K562 (cell line): ENCODE results near the gene DUS1L. TPM values are rescaled to one million over a fixed set of nuclear protein-coding genes. Genes with fewer than 3 reads are reported as not detected.

ENCODE experiments used
- ATAC-seq: fragments of 200-7000 bp; cut with Tn5 transposase; 3 replicates; pipeline ENCODE4 v1.9.1; 2020; ENCODE audit warnings: moderate library complexity
- BruUV-seq: library from RNA; stranded (reverse); fragments of 400-500 nt; replicated peaks from 2 replicates; lab custom pipeline; 2021; lab: Mats Ljungman, UMichigan
- CTCF ChIA-PET: fragments of 300-600 bp; formaldehyde crosslinking; extraction: SDS; loops from one replicate; lab custom pipeline; 2021; ENCODE audit warnings: low intra/inter-chr PET ratio; lab: Yijun Ruan, JAX
- POLR2A ChIA-PET: fragments of 300-600, 350-650 bp; sonication (Branson Sonifier 250); formaldehyde crosslinking; extraction: SDS; loops from one replicate; lab custom pipeline; 2021; ENCODE audit warnings: antibody characterized with exemption, inconsistent platforms; lab: Yijun Ruan, JAX
- DNase-seq, 4 experiments: peaks; one replicate each; pipeline versions ENCODE4 v3.0.0 to v3.0.0-alpha.2; 2011 to 2018; ENCODE audit warnings: low spot score in 3 of 4, mixed read lengths in 3 of 4; ENCODE audit errors: extremely low read depth in 1 of 4
- FAIRE-seq: peaks from 2 replicates; lab custom pipeline; 2011; peaks lifted over from hg19 to GRCh38; lab: Jason Lieb, UNC
- H2AFZ ChIP-seq: 2 replicates; pipeline ENCODE4 v1.6.0; 2011; ENCODE audit warnings: low read depth, low read length, control low read depth, inconsistent platforms
- H3K27ac ChIP-seq: fragments of 200-600 bp; 3 replicates; pipeline ENCODE4 v1.8.0; 2011; ENCODE audit warnings: low read depth, mild to moderate bottlenecking, control low read depth, inconsistent platforms, low read length, moderate library complexity, mixed read lengths; ENCODE audit errors: extremely low read depth
- H3K27me3 ChIP-seq, 2 experiments: fragments of 300-600 bp in 1 of 2; 2 replicates in 1 of 2; 3 replicates in 1 of 2; pipeline versions ENCODE4 v1.6.0 to v1.8.0; 2011; ENCODE audit warnings: inconsistent platforms in 2 of 2, low read length in 2 of 2, mild to moderate bottlenecking in 1 of 2, mixed read lengths in 1 of 2, moderate library complexity in 1 of 2; ENCODE audit not compliant: control insufficient read depth in 2 of 2, insufficient read depth in 2 of 2
- H3K36me3 ChIP-seq: fragments of 300-600 bp; 3 replicates; pipeline ENCODE4 v1.8.0; 2011; ENCODE audit warnings: mild to moderate bottlenecking, low read length, inconsistent platforms; ENCODE audit not compliant: control insufficient read depth, insufficient read depth
- H3K4me1 ChIP-seq, 2 experiments: fragments of 200-600 bp in 1 of 2; replicated peaks in 1 of 2; 2 replicates in 1 of 2; 3 replicates in 1 of 2; pipeline versions ENCODE4 v1.5.1 to v1.8.0; 2011; ENCODE audit warnings: inconsistent platforms in 2 of 2, low read length in 2 of 2, mild to moderate bottlenecking in 1 of 2, mixed read lengths in 1 of 2, moderate library complexity in 1 of 2; ENCODE audit not compliant: control insufficient read depth in 2 of 2, insufficient read depth in 2 of 2
- H3K4me2 ChIP-seq: 2 replicates; pipeline ENCODE4 v1.6.1; 2011; ENCODE audit warnings: low read length, control low read depth, inconsistent platforms, mixed read lengths; ENCODE audit not compliant: insufficient read depth
- H3K4me3 ChIP-seq: fragments of 200-600 bp; sonication (generic), shearing (Covaris generic); 2 replicates; pipeline ENCODE4 v1.5.1; 2016; ENCODE audit warnings: control low read depth, inconsistent platforms
- H3K79me2 ChIP-seq: fragments of 200-600 bp; 3 replicates; pipeline ENCODE4 v1.8.0; 2011; ENCODE audit warnings: low read length, inconsistent platforms; ENCODE audit not compliant: control insufficient read depth, insufficient read depth
- H3K9ac ChIP-seq, 2 experiments: 2 replicates each; pipeline versions ENCODE4 v1.6.0 to v1.6.1; 2011; ENCODE audit warnings: low read depth in 2 of 2, low read length in 2 of 2, control low read depth in 1 of 2, inconsistent platforms in 1 of 2, mild to moderate bottlenecking in 1 of 2, mixed read lengths in 1 of 2; ENCODE audit not compliant: insufficient read depth in 1 of 2
- H3K9me1 ChIP-seq: one replicate; pipeline ENCODE4 v1.6.0; 2011; ENCODE audit warnings: inconsistent platforms, mild to moderate bottlenecking, low read length, moderate library complexity; ENCODE audit not compliant: control insufficient read depth, insufficient read depth
- H3K9me3 ChIP-seq: replicated peaks from 2 replicates; pipeline ENCODE4 v1.5.1; 2011; ENCODE audit warnings: low read depth, low read length, inconsistent platforms; ENCODE audit not compliant: control insufficient read depth, insufficient read depth
- H4K20me1 ChIP-seq: replicated peaks from 2 replicates; pipeline ENCODE4 v1.6.1; 2011; ENCODE audit warnings: low read length, inconsistent platforms, mixed read lengths; ENCODE audit not compliant: control insufficient read depth, insufficient read depth
- NELFE ChIP-seq: IDR thresholded peaks from 2 replicates; pipeline ENCODE4 v1.6.1; 2011; ENCODE audit warnings: mild to moderate bottlenecking; ENCODE audit not compliant: insufficient read depth, insufficient read length
- POLR2G ChIP-seq: fragments of 200-400 bp; formaldehyde crosslinking; IDR thresholded peaks from 2 replicates; pipeline ENCODE4 v1.6.1; 2017; ENCODE audit warnings: low read depth, mild to moderate bottlenecking, antibody characterized with exemption, low read length, moderate library complexity
- WGBS: fragments of 100-300 bp; shearing (Covaris generic); methylation state at CpG from one replicate; pipeline ENCODE4 v1.1.6; 2016; ENCODE audit warnings: low coverage, mixed read lengths; ENCODE audit not compliant: insufficient coverage; ENCODE audit errors: missing lambda C conversion rate; 5-methylcytosine and 5-hydroxymethylcytosine counted together
- in situ Hi-C: fragments of 300-500 bp; cut with MboI; formaldehyde crosslinking; loops from 4 replicates; pipeline ENCODE4 v1.15.0; 2018; ENCODE audit warnings: inconsistent platforms, mixed read lengths
- intact Hi-C: fragments of 100-400 bp; cut with micrococcal nuclease; formaldehyde crosslinking; loops from 2 replicates; pipeline ENCODE4 v1.14.2; 2022
- polyA plus RNA-seq, 8 experiments: library from polyadenylated mRNA; depleted of rRNA in 4 of 8; stranded (reverse) in 5 of 8; unstranded in 3 of 8; fragments of >200 nt; fragmentation: Nextera tagmentation in 2 of 8; fragmentation: Illumina TruSeq in 1 of 8; extraction: Ambion mirVana in 2 of 8; extraction: Trizol in 1 of 8; gene quantifications; 2 replicates each; pipeline versions ENCODE4 v1.2.1 to v1.2.3, GENCODE V29; 2011 to 2014; ENCODE audit warnings: inconsistent platforms in 1 of 8, missing spikeins in 1 of 8
- total RNA-seq, 7 experiments: library from RNA; depleted of rRNA in 6 of 7; stranded (reverse); fragments of >200 nt in 6 of 7; fragmentation: Illumina TruSeq in 2 of 7; extraction: Trizol in 2 of 7; gene quantifications; 2 replicates each; pipeline versions ENCODE4 v1.2.1 to v1.2.3, GENCODE V29; 2011 to 2021; ENCODE audit warnings: low replicate concordance in 1 of 7
- TF ChIP-seq, protein P1 (sequence below): sonication (generic); formaldehyde crosslinking; IDR thresholded peaks from 2 replicates; pipeline ENCODE4 v1.9.0; 2022; ENCODE audit warnings: mild to moderate bottlenecking, missing genetic modification reagents
- TF ChIP-seq, protein P2 (sequence below): fragments of 200-800 bp; sonication (Bioruptor generic); IDR thresholded peaks from 2 replicates; pipeline ENCODE4 v1.6.1; 2017; ENCODE audit warnings: missing genetic modification characterization, missing compliant biosample characterization
- TF ChIP-seq, protein P3 (sequence below): fragments of 250-450 bp; sonication (Bioruptor Pico); IDR thresholded peaks from 2 replicates; pipeline ENCODE4 v1.9.0; 2021; ENCODE audit warnings: mild to moderate bottlenecking
- TF ChIP-seq, protein P4 (sequence below): fragments of 450-650 bp; IDR thresholded peaks from 2 replicates; pipeline ENCODE4 v1.6.1; 2016
- TF ChIP-seq, protein P5 (sequence below): fragments of 450-650 bp; IDR thresholded peaks from 2 replicates; pipeline ENCODE4 v1.6.1; 2014; ENCODE audit warnings: low read depth, mild to moderate bottlenecking, moderate library complexity, borderline replicate concordance
- TF ChIP-seq, protein P6 (sequence below): fragments of 450-650 bp; IDR thresholded peaks from 2 replicates; pipeline ENCODE4 v1.7.1; 2018; ENCODE audit warnings: mild to moderate bottlenecking, low read depth; ENCODE audit not compliant: partially characterized antibody

Gene DUS1L
- total and polyA plus RNA-seq, 9 of the 15 experiments (the other 6 are each of a cell fraction or from before 2014, with no cell fraction given) = 7.8 to 210 (median 83.9) TPM

DNA sequence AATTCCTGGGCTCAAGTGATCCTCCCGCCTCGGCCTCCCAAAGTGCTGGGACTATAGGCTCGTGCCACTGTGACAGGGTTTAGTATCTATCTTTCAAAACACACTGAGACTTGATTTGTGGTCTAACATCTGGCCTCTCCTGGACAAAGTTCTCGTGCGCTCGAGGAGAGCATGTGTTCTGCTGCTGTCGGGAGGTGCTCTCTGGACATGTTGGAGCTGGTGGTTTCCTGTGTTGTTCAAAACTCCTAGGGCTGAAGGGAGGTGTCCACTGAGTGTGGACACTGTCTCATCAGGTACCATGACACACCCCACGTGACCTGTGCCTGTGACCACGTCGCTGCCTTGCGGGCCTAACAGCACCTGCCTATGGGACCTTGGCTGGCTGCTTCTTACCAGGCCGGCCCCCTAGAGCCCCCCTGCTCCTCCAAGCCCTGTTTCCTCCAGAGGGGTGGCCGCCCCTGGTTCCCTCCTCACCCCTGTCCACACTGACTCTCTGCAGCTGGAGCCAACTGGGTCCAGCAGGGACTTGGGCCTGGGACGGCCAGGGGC, 19.6 kb downstream of the DUS1L start:
- WGBS = 61% methylated on average over 14 of the region's 14 CpGs
- FAIRE-seq (peak; percentile 29), DNase-seq (no peak), ATAC-seq (no peak; the same call in 2 of the 3 replicates)
- intact Hi-C loops = no loop called here
- Histone ChIP-seq H3K36me3 (peaks cover 36% of the 10 kb centered on the region; the same call in 2 of the 3 replicates), H3K4me1 (peaks cover 5 to 62% of the 10 kb centered on the region in 2 experiments; a peak in 3 of 5 replicates), H3K27ac (no peak overlapping the region), H3K9me1 (peaks cover 2% of the 10 kb centered on the region), H3K27me3 (no peaks in the 10 kb centered on the region), H3K9ac (peak overlapping the region in 1 of 2 experiments; percentile 61; a peak in 1 of 4 replicates), H4K20me1 (no peaks in the 10 kb centered on the region), H3K9me3 (no peaks in the 10 kb centered on the region), H3K79me2 (peaks cover 8% of the 10 kb centered on the region; the same call in 2 of the 3 replicates), H3K4me3 (no peak overlapping the region), H2AFZ (no peak overlapping the region), H3K4me2 (no peak overlapping the region)
- in situ Hi-C loops = no loop called here
- CTCF ChIA-PET = no interaction called here
- BruUV-seq = no TSS peak
- POLR2A ChIA-PET = no interaction called here
- TF ChIP-seq, protein P1, sequence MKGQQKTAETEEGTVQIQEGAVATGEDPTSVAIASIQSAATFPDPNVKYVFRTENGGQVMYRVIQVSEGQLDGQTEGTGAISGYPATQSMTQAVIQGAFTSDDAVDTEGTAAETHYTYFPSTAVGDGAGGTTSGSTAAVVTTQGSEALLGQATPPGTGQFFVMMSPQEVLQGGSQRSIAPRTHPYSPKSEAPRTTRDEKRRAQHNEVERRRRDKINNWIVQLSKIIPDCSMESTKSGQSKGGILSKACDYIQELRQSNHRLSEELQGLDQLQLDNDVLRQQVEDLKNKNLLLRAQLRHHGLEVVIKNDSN (CRISPR knock-in tag) = peak; percentile 34; the same call in 1 of the 2 replicates
- TF ChIP-seq, protein P2, sequence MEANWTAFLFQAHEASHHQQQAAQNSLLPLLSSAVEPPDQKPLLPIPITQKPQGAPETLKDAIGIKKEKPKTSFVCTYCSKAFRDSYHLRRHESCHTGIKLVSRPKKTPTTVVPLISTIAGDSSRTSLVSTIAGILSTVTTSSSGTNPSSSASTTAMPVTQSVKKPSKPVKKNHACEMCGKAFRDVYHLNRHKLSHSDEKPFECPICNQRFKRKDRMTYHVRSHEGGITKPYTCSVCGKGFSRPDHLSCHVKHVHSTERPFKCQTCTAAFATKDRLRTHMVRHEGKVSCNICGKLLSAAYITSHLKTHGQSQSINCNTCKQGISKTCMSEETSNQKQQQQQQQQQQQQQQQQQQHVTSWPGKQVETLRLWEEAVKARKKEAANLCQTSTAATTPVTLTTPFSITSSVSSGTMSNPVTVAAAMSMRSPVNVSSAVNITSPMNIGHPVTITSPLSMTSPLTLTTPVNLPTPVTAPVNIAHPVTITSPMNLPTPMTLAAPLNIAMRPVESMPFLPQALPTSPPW (CRISPR knock-in tag) = no peak
- TF ChIP-seq, protein P3, sequence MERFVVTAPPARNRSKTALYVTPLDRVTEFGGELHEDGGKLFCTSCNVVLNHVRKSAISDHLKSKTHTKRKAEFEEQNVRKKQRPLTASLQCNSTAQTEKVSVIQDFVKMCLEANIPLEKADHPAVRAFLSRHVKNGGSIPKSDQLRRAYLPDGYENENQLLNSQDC = no peak
- TF ChIP-seq, protein P4, sequence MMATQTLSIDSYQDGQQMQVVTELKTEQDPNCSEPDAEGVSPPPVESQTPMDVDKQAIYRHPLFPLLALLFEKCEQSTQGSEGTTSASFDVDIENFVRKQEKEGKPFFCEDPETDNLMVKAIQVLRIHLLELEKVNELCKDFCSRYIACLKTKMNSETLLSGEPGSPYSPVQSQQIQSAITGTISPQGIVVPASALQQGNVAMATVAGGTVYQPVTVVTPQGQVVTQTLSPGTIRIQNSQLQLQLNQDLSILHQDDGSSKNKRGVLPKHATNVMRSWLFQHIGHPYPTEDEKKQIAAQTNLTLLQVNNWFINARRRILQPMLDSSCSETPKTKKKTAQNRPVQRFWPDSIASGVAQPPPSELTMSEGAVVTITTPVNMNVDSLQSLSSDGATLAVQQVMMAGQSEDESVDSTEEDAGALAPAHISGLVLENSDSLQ = no peak
- TF ChIP-seq NELFE (no peak), POLR2G (peak; percentile 27; the same call in 1 of the 2 replicates)
- TF ChIP-seq, protein P5, sequence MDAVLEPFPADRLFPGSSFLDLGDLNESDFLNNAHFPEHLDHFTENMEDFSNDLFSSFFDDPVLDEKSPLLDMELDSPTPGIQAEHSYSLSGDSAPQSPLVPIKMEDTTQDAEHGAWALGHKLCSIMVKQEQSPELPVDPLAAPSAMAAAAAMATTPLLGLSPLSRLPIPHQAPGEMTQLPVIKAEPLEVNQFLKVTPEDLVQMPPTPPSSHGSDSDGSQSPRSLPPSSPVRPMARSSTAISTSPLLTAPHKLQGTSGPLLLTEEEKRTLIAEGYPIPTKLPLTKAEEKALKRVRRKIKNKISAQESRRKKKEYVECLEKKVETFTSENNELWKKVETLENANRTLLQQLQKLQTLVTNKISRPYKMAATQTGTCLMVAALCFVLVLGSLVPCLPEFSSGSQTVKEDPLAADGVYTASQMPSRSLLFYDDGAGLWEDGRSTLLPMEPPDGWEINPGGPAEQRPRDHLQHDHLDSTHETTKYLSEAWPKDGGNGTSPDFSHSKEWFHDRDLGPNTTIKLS = no peak
- TF ChIP-seq, protein P6, sequence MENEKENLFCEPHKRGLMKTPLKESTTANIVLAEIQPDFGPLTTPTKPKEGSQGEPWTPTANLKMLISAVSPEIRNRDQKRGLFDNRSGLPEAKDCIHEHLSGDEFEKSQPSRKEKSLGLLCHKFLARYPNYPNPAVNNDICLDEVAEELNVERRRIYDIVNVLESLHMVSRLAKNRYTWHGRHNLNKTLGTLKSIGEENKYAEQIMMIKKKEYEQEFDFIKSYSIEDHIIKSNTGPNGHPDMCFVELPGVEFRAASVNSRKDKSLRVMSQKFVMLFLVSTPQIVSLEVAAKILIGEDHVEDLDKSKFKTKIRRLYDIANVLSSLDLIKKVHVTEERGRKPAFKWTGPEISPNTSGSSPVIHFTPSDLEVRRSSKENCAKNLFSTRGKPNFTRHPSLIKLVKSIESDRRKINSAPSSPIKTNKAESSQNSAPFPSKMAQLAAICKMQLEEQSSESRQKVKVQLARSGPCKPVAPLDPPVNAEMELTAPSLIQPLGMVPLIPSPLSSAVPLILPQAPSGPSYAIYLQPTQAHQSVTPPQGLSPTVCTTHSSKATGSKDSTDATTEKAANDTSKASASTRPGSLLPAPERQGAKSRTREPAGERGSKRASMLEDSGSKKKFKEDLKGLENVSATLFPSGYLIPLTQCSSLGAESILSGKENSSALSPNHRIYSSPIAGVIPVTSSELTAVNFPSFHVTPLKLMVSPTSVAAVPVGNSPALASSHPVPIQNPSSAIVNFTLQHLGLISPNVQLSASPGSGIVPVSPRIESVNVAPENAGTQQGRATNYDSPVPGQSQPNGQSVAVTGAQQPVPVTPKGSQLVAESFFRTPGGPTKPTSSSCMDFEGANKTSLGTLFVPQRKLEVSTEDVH = no peak
